ENCODE data around the gene FEM1B. TPM values are rescaled to one million over a fixed set of nuclear protein-coding genes. Genes with fewer than 3 reads are reported as not detected.

The FEM1B gene
- total and polyA plus RNA-seq, 2 of the 8 experiments (the other 6 are each of a cell fraction or from before 2014, with no cell fraction given): 36.1 to 83.8 TPM

DNA sequence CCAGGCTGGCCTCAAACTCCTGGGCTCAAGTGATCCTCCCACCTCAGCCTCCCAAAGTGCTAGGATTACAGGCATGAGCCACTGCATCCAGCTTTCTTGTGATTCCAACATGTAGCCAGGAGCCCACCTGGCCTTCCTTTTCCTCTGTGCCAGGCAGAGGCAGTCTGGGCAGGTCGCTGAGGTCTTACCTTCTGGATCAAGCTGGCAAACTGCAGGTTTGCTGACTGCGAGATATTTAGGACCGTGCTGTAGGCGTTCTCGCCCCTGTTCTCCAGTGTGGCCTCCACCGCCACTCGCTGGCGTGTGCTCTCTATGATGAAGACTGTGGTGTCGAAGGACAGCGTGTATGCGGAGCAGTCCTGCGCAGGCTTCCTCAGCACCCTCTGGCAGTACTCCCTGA, 42.5 kb downstream of the FEM1B start (continued):
- TF ChIP-seq, protein P1, sequence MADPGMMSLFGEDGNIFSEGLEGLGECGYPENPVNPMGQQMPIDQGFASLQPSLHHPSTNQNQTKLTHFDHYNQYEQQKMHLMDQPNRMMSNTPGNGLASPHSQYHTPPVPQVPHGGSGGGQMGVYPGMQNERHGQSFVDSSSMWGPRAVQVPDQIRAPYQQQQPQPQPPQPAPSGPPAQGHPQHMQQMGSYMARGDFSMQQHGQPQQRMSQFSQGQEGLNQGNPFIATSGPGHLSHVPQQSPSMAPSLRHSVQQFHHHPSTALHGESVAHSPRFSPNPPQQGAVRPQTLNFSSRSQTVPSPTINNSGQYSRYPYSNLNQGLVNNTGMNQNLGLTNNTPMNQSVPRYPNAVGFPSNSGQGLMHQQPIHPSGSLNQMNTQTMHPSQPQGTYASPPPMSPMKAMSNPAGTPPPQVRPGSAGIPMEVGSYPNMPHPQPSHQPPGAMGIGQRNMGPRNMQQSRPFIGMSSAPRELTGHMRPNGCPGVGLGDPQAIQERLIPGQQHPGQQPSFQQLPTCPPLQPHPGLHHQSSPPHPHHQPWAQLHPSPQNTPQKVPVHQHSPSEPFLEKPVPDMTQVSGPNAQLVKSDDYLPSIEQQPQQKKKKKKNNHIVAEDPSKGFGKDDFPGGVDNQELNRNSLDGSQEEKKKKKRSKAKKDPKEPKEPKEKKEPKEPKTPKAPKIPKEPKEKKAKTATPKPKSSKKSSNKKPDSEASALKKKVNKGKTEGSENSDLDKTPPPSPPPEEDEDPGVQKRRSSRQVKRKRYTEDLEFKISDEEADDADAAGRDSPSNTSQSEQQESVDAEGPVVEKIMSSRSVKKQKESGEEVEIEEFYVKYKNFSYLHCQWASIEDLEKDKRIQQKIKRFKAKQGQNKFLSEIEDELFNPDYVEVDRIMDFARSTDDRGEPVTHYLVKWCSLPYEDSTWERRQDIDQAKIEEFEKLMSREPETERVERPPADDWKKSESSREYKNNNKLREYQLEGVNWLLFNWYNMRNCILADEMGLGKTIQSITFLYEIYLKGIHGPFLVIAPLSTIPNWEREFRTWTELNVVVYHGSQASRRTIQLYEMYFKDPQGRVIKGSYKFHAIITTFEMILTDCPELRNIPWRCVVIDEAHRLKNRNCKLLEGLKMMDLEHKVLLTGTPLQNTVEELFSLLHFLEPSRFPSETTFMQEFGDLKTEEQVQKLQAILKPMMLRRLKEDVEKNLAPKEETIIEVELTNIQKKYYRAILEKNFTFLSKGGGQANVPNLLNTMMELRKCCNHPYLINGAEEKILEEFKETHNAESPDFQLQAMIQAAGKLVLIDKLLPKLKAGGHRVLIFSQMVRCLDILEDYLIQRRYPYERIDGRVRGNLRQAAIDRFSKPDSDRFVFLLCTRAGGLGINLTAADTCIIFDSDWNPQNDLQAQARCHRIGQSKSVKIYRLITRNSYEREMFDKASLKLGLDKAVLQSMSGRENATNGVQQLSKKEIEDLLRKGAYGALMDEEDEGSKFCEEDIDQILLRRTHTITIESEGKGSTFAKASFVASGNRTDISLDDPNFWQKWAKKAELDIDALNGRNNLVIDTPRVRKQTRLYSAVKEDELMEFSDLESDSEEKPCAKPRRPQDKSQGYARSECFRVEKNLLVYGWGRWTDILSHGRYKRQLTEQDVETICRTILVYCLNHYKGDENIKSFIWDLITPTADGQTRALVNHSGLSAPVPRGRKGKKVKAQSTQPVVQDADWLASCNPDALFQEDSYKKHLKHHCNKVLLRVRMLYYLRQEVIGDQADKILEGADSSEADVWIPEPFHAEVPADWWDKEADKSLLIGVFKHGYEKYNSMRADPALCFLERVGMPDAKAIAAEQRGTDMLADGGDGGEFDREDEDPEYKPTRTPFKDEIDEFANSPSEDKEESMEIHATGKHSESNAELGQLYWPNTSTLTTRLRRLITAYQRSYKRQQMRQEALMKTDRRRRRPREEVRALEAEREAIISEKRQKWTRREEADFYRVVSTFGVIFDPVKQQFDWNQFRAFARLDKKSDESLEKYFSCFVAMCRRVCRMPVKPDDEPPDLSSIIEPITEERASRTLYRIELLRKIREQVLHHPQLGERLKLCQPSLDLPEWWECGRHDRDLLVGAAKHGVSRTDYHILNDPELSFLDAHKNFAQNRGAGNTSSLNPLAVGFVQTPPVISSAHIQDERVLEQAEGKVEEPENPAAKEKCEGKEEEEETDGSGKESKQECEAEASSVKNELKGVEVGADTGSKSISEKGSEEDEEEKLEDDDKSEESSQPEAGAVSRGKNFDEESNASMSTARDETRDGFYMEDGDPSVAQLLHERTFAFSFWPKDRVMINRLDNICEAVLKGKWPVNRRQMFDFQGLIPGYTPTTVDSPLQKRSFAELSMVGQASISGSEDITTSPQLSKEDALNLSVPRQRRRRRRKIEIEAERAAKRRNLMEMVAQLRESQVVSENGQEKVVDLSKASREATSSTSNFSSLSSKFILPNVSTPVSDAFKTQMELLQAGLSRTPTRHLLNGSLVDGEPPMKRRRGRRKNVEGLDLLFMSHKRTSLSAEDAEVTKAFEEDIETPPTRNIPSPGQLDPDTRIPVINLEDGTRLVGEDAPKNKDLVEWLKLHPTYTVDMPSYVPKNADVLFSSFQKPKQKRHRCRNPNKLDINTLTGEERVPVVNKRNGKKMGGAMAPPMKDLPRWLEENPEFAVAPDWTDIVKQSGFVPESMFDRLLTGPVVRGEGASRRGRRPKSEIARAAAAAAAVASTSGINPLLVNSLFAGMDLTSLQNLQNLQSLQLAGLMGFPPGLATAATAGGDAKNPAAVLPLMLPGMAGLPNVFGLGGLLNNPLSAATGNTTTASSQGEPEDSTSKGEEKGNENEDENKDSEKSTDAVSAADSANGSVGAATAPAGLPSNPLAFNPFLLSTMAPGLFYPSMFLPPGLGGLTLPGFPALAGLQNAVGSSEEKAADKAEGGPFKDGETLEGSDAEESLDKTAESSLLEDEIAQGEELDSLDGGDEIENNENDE (IDR thresholded peaks at IDR 0.05; ENCODE audit: insufficient replicate concordance, low read length): no peak
- TF ChIP-seq, protein P2, sequence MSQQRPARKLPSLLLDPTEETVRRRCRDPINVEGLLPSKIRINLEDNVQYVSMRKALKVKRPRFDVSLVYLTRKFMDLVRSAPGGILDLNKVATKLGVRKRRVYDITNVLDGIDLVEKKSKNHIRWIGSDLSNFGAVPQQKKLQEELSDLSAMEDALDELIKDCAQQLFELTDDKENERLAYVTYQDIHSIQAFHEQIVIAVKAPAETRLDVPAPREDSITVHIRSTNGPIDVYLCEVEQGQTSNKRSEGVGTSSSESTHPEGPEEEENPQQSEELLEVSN (IDR thresholded peaks at IDR 0.05): no peak
- TF ChIP-seq, protein P3, sequence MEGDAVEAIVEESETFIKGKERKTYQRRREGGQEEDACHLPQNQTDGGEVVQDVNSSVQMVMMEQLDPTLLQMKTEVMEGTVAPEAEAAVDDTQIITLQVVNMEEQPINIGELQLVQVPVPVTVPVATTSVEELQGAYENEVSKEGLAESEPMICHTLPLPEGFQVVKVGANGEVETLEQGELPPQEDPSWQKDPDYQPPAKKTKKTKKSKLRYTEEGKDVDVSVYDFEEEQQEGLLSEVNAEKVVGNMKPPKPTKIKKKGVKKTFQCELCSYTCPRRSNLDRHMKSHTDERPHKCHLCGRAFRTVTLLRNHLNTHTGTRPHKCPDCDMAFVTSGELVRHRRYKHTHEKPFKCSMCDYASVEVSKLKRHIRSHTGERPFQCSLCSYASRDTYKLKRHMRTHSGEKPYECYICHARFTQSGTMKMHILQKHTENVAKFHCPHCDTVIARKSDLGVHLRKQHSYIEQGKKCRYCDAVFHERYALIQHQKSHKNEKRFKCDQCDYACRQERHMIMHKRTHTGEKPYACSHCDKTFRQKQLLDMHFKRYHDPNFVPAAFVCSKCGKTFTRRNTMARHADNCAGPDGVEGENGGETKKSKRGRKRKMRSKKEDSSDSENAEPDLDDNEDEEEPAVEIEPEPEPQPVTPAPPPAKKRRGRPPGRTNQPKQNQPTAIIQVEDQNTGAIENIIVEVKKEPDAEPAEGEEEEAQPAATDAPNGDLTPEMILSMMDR (IDR thresholded peaks at IDR 0.05; ENCODE audit: control extremely low read depth in 1 of 3, insufficient read depth in 1 of 3, low read depth in 1 of 3, low read length in 3 of 3): no peak
- TF ChIP-seq, protein P4, sequence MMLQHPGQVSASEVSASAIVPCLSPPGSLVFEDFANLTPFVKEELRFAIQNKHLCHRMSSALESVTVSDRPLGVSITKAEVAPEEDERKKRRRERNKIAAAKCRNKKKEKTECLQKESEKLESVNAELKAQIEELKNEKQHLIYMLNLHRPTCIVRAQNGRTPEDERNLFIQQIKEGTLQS (IDR thresholded peaks at IDR 0.05; ENCODE audit: insufficient read depth, low read depth, low read length): no peak
- TF ChIP-seq SP4 (IDR thresholded peaks at IDR 0.05; ENCODE audit: low read length) (no peak), HDAC6 (IDR thresholded peaks at IDR 0.05; ENCODE audit: low read depth, low read length) (no peak), POU5F1 (IDR thresholded peaks at IDR 0.05; ENCODE audit: low read depth, low read length) (no peak), POLR2AphosphoS5 (IDR thresholded peaks at IDR 0.05; ENCODE audit: low read depth, low read length) (no peak)

Data from H1 (cell line).